GM23248 (cell line): ENCODE data around the gene OPCML.

ENCODE experiments used
- EZH2 ChIP-seq: fragments of 200-600 bp; sonication (generic); IDR thresholded peaks from 2 replicates; pipeline ENCODE4 v1.6.1; 2018; ENCODE audit warnings: antibody characterized with exemption, mild to moderate bottlenecking; ENCODE audit not compliant: insufficient read depth, poor library complexity, severe bottlenecking
- EZH2phosphoT487 ChIP-seq: fragments of 200-600 bp; sonication (generic); IDR thresholded peaks from 2 replicates; pipeline ENCODE4 v1.6.1; 2018; ENCODE audit warnings: antibody characterized with exemption, moderate library complexity, mild to moderate bottlenecking, low read depth; ENCODE audit not compliant: insufficient read depth

DNA sequence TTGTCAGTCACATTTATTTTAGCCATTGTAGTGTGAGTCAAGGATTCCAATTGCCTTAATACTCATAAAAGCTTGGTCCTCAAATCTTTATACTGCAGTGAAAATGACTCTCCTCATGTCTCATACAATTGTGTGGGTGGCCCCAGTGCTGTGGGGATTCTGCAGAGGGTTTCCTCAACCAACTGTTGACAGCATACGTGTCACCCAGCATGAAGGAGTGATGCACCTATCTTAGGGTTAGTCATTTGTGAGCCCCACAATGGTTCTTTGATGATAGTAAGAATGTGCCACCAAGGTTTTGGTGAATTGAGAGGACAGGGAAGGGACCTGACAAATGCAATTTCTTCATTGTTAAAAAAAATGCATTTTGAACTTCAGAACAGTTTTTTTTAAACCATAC lies 1046.2 kb downstream of the OPCML start:
- TF ChIP-seq EZH2: no peak
- no peak for TF ChIP-seq EZH2phosphoT487
